Mesendoderm (in vitro differentiated cells): Measurements from ENCODE around the gene MUC6.

Experiments used
- DNase-seq: peaks from one replicate; pipeline ENCODE4 v3.0.0; 2013
- H2AK5ac ChIP-seq: 2 replicates; pipeline ENCODE4 v1.6.1; 2013; ENCODE audit warnings: low read length, inconsistent platforms
- H2BK120ac ChIP-seq: 2 replicates; pipeline ENCODE4 v1.6.1; 2013; ENCODE audit warnings: low read depth, mild to moderate bottlenecking, low read length, moderate library complexity, mixed read lengths
- H2BK15ac ChIP-seq: replicated peaks from 2 replicates; pipeline ENCODE4 v1.6.1; 2013; ENCODE audit warnings: low read depth, mild to moderate bottlenecking, moderate library complexity
- H2BK5ac ChIP-seq: 2 replicates; pipeline ENCODE4 v1.6.1; 2013; ENCODE audit warnings: low read length, inconsistent platforms
- H3K18ac ChIP-seq: 2 replicates; pipeline ENCODE4 v1.6.1; 2013; ENCODE audit warnings: mild to moderate bottlenecking, low read length, mixed read lengths
- H3K23ac ChIP-seq: one replicate; pipeline ENCODE4 v1.6.1; 2013; ENCODE audit warnings: low read length
- H3K27ac ChIP-seq: 2 replicates; pipeline ENCODE4 v1.5.1; 2013; ENCODE audit warnings: low read depth, mild to moderate bottlenecking, inconsistent platforms, low read length, moderate library complexity
- H3K27me3 ChIP-seq: 2 replicates; pipeline ENCODE4 v1.6.1; 2013; ENCODE audit warnings: low read length, control low read depth, mild to moderate bottlenecking, inconsistent platforms; ENCODE audit not compliant: insufficient read depth, poor library complexity
- H3K36me3 ChIP-seq: 2 replicates; pipeline ENCODE4 v1.6.1; 2013; ENCODE audit warnings: low read length, inconsistent platforms; ENCODE audit not compliant: control insufficient read depth, insufficient read depth
- H3K4ac ChIP-seq: one replicate; pipeline ENCODE4 v1.6.1; 2013; ENCODE audit warnings: low read depth, mild to moderate bottlenecking, low read length, moderate library complexity
- H3K4me1 ChIP-seq: 2 replicates; pipeline ENCODE4 v1.6.1; 2013; ENCODE audit warnings: low read depth, low read length, inconsistent platforms; ENCODE audit not compliant: control insufficient read depth
- H3K4me2 ChIP-seq: 2 replicates; pipeline ENCODE4 v1.6.1; 2013; ENCODE audit warnings: low read length
- H3K4me3 ChIP-seq: 2 replicates; pipeline ENCODE4 v1.5.1; 2013; ENCODE audit warnings: mild to moderate bottlenecking, low read length
- H3K56ac ChIP-seq: one replicate; pipeline ENCODE4 v1.6.1; 2013; ENCODE audit warnings: low read length
- H3K79me1 ChIP-seq: 2 replicates; pipeline ENCODE4 v1.6.1; 2013; ENCODE audit warnings: low read length, inconsistent platforms
- H3K79me2 ChIP-seq: 2 replicates; pipeline ENCODE4 v1.6.1; 2013; ENCODE audit warnings: mild to moderate bottlenecking, low read length; ENCODE audit not compliant: control insufficient read depth, insufficient read depth
- H3K9ac ChIP-seq: 2 replicates; pipeline ENCODE4 v1.6.1; 2013; ENCODE audit warnings: low read length, inconsistent platforms
- H4K5ac ChIP-seq: one replicate; pipeline ENCODE4 v1.6.1; 2013; ENCODE audit warnings: low read length
- H4K8ac ChIP-seq: one replicate; pipeline ENCODE4 v1.6.1; 2013; ENCODE audit warnings: low read depth, mild to moderate bottlenecking, control low read depth, low read length, moderate library complexity
- WGBS: extraction: QIAGEN DNeasy Blood & Tissue Kit; methylation state at CpG from one replicate; pipeline ENCODE4 v1.1.7; 2013; ENCODE audit warnings: low lambda C conversion rate, missing lambda C conversion rate; ENCODE audit not compliant: insufficient coverage; ENCODE audit errors: extremely low coverage; 5-methylcytosine and 5-hydroxymethylcytosine counted together

The MUC6 gene

DNA sequence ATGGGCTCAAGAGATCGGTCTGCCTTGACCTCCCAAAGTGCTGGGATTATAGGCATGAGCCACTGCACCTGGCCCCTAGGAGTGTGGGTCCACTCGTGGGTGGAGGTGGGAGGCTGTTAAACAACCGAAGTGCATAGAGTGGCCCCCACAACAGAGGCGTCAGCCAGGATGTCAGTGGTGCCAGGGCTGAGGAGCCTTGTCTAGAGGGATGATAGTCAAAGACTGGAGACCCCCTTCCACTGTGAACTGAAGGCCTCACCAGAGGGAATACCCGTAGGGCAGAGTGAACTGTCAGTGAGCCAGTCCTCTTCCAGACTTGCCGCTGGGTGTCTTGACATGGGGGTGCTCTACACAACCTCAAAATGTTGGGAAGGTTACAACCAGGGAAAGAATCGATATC lies 72.7 kb downstream of the MUC6 start:
- peaks cover 6% of the 10 kb centered on the region for H3K79me1 ChIP-seq
- H4K5ac ChIP-seq, result no peak overlapping the region
- H4K8ac ChIP-seq, result no peak overlapping the region
- whole genome bisulfite sequencing, result no CpG with 5 or more reads among the region's 7 CpGs
- DNase-seq, result no peak
- H3K27me3 ChIP-seq, result no peaks in the 10 kb centered on the region
- no peak overlapping the region for H3K4me3 ChIP-seq
- H3K4ac ChIP-seq, result no peak overlapping the region
- H3K27ac ChIP-seq, result no peak overlapping the region
- no peak overlapping the region for H2BK120ac ChIP-seq
- H3K4me2 ChIP-seq, result no peak overlapping the region
- no peak overlapping the region for H2BK15ac ChIP-seq
- H3K4me1 ChIP-seq, result no peaks in the 10 kb centered on the region
- H3K18ac ChIP-seq, result no peak overlapping the region
- no peak overlapping the region for H2AK5ac ChIP-seq
- no peak overlapping the region for H3K23ac ChIP-seq
- no peak overlapping the region for H3K9ac ChIP-seq
- H3K56ac ChIP-seq, result no peak overlapping the region
- H2BK5ac ChIP-seq, result no peak overlapping the region
- H3K79me2 ChIP-seq, result peaks cover 1% of the 10 kb centered on the region
- peaks cover 2% of the 10 kb centered on the region for H3K36me3 ChIP-seq
